HEK293 (cell line): ENCODE results near the gene TTF2.

Experiments used
- BCL11B ChIP-seq: fragments of 450-650 bp; formaldehyde crosslinking; IDR thresholded peaks from 2 replicates; pipeline ENCODE4 v1.5.1; 2016; ENCODE audit warnings: low read depth, missing biosample characterization, missing genetic modification characterization
- CTCF ChIP-seq: fragments of 450-650 bp; formaldehyde crosslinking; IDR thresholded peaks from 2 replicates; pipeline ENCODE4 v1.5.1; 2016; ENCODE audit warnings: missing biosample characterization, missing genetic modification characterization
- SP7 ChIP-seq: fragments of 450-650 bp; formaldehyde crosslinking; IDR thresholded peaks from 2 replicates; pipeline ENCODE4 v1.5.1; 2016; ENCODE audit warnings: missing biosample characterization, missing genetic modification characterization
- ZBTB7A ChIP-seq: fragments of 450-650 bp; formaldehyde crosslinking; IDR thresholded peaks from 2 replicates; pipeline ENCODE4 v1.5.1; 2016; ENCODE audit warnings: low read depth, missing biosample characterization, missing genetic modification characterization
- ZNF114 ChIP-seq: fragments of 450-650 bp; formaldehyde crosslinking; IDR thresholded peaks from 2 replicates; pipeline ENCODE4 v1.5.0; 2017; ENCODE audit warnings: missing biosample characterization, missing genetic modification characterization
- ZNF16 ChIP-seq: fragments of 450-650 bp; formaldehyde crosslinking; IDR thresholded peaks from 2 replicates; pipeline ENCODE4 v1.5.1; 2016; ENCODE audit warnings: low read depth, missing biosample characterization, missing genetic modification characterization
- ZNF266 ChIP-seq: fragments of 450-650 bp; formaldehyde crosslinking; IDR thresholded peaks from 2 replicates; pipeline ENCODE4 v1.5.1; 2016; ENCODE audit warnings: missing biosample characterization, missing genetic modification characterization, low read depth
- ZNF558 ChIP-seq: fragments of 450-650 bp; formaldehyde crosslinking; IDR thresholded peaks from 2 replicates; pipeline ENCODE4 v1.5.1; 2016; ENCODE audit warnings: missing biosample characterization, missing genetic modification characterization
- ZNF654 ChIP-seq: fragments of 450-650 bp; formaldehyde crosslinking; IDR thresholded peaks from 2 replicates; pipeline ENCODE4 v1.5.1; 2016; ENCODE audit warnings: low read depth, missing biosample characterization, missing genetic modification characterization

GRCh38 chr1:117143871-117144270 lies 83.7 kb downstream of the TTF2 start:
- TF ChIP-seq ZBTB7A (tag by site-specific recombination), result no peak
- TF ChIP-seq SP7 (tag by site-specific recombination), result no peak
- TF ChIP-seq CTCF, result no peak
- no peak for TF ChIP-seq BCL11B (tag by site-specific recombination)
- TF ChIP-seq ZNF16 (tag by site-specific recombination), result no peak
- TF ChIP-seq ZNF654 (tag by site-specific recombination), result no peak
- no peak for TF ChIP-seq ZNF558 (tag by site-specific recombination)
- TF ChIP-seq ZNF114 (tag by site-specific recombination), result no peak
- TF ChIP-seq ZNF266 (tag by site-specific recombination), result no peak
